A549 (cell line): Measurements from ENCODE around the gene TMEM151A. TPM values are rescaled to one million over a fixed set of nuclear protein-coding genes. Genes with fewer than 3 reads are reported as not detected.

Source experiments
- ATAC-seq, 2 experiments: fragments of 200-7000 bp in 1 of 2; fragments of >200 bp in 1 of 2; cut with Nextera tagmentation in 1 of 2; cut with Tn5 transposase in 1 of 2; 3 replicates each; pipeline versions ENCODE4 v1.8.0 to v1.9.1; 2018 to 2020; ENCODE audit warnings: mild to moderate bottlenecking in 1 of 2, moderate library complexity in 1 of 2
- CTCF ChIA-PET: fragments of 300-600 bp; sonication (Branson Sonifier 250); formaldehyde crosslinking; extraction: SDS; loops from one replicate; lab custom pipeline; 2021; ENCODE audit warnings: antibody characterized with exemption, inconsistent platforms; lab: Yijun Ruan, JAX
- POLR2A ChIA-PET: fragments of 350-600 bp; formaldehyde crosslinking; extraction: SDS; loops from one replicate; lab custom pipeline; 2021; ENCODE audit warnings: antibody characterized with exemption, inconsistent platforms; lab: Yijun Ruan, JAX
- DNase-seq, 2 experiments: peaks; one replicate each; pipeline versions ENCODE4 v3.0.0 to v3.0.0-alpha.2; 2011 to 2016; ENCODE audit warnings: low read depth in 1 of 2, low spot score in 1 of 2
- FAIRE-seq: peaks from 2 replicates; lab custom pipeline; 2011; peaks lifted over from hg19 to GRCh38; lab: Jason Lieb, UNC
- H3K27ac ChIP-seq, 2 experiments: fragments of >200 bp; sonication (Bioruptor Twin); formaldehyde crosslinking; 3 replicates each; pipeline ENCODE4 v1.5.1; 2016 to 2017
- H3K4me1 ChIP-seq: fragments of >200 bp; sonication (Bioruptor Twin); formaldehyde crosslinking; 3 replicates; pipeline ENCODE4 v1.6.1; 2016
- H3K4me2 ChIP-seq: fragments of >200 bp; sonication (Bioruptor Twin); formaldehyde crosslinking; 3 replicates; pipeline ENCODE4 v1.6.1; 2016
- H3K4me3 ChIP-seq: fragments of >200 bp; sonication (Bioruptor Twin); formaldehyde crosslinking; 3 replicates; pipeline ENCODE4 v1.5.1; 2016
- H3K9me3 ChIP-seq: fragments of >200 bp; sonication (Bioruptor Twin); formaldehyde crosslinking; 3 replicates; pipeline ENCODE4 v1.6.1; 2016
- BHLHE40 ChIP-seq: IDR thresholded peaks from 2 replicates; pipeline ENCODE4 v1.6.1; 2012; ENCODE audit warnings: low read depth, low read length, inconsistent platforms
- CEBPB ChIP-seq, 2 experiments: fragments of >200 bp in 1 of 2; sonication (Bioruptor Twin) in 1 of 2; formaldehyde crosslinking in 1 of 2; IDR thresholded peaks; 2 replicates each; pipeline ENCODE4 v1.6.1; 2012 to 2016
- CHD4 ChIP-seq: fragments of 200-600 bp; sonication (generic); IDR thresholded peaks from 2 replicates; pipeline ENCODE4 v1.6.1; 2016; ENCODE audit warnings: antibody characterized with exemption, mild to moderate bottlenecking, borderline replicate concordance
- EP300 ChIP-seq, 2 experiments: fragments of >200 bp; sonication (Bioruptor Twin); formaldehyde crosslinking; IDR thresholded peaks; 2 replicates in 1 of 2; 3 replicates in 1 of 2; pipeline ENCODE4 v1.6.1; 2016 to 2017
- FOSB ChIP-seq: fragments of 250-450 bp; sonication (Bioruptor Pico); IDR thresholded peaks from 2 replicates; pipeline ENCODE4 v1.5.0; 2020; ENCODE audit warnings: mild to moderate bottlenecking, moderate library complexity
- HOXA7 ChIP-seq: fragments of 250-450 bp; sonication (Bioruptor Pico); IDR thresholded peaks from 2 replicates; pipeline ENCODE4 v1.5.0; 2020; ENCODE audit warnings: mild to moderate bottlenecking, moderate library complexity
- HOXB5 ChIP-seq: fragments of 250-450 bp; sonication (Bioruptor Pico); IDR thresholded peaks from 2 replicates; pipeline ENCODE4 v1.5.0; 2020; ENCODE audit warnings: mild to moderate bottlenecking, moderate library complexity
- JUNB ChIP-seq: fragments of >200 bp; sonication (Bioruptor Twin); formaldehyde crosslinking; IDR thresholded peaks from 2 replicates; pipeline ENCODE4 v1.6.1; 2016
- MAFK ChIP-seq: fragments of 450-650 bp; IDR thresholded peaks from 2 replicates; pipeline ENCODE4 v1.6.1; 2014; ENCODE audit not compliant: partially characterized antibody
- MAZ ChIP-seq: fragments of 150-350 bp; IDR thresholded peaks from 2 replicates; pipeline ENCODE4 v1.6.1; 2014; ENCODE audit warnings: antibody characterized with exemption, low read depth, low read length, borderline replicate concordance
- RFX5 ChIP-seq: fragments of 450-650 bp; IDR thresholded peaks from 2 replicates; pipeline ENCODE4 v1.7.1; 2014; ENCODE audit warnings: antibody characterized with exemption, mild to moderate bottlenecking, moderate library complexity
- RNF2 ChIP-seq: fragments of 200-600 bp; sonication (generic); IDR thresholded peaks from 2 replicates; pipeline ENCODE4 v1.6.1; 2016; ENCODE audit warnings: low read depth, mild to moderate bottlenecking, antibody characterized with exemption, moderate library complexity, borderline replicate concordance
- SMC3 ChIP-seq: fragments of >200 bp; sonication (Bioruptor Twin); formaldehyde crosslinking; IDR thresholded peaks from 3 replicates; pipeline ENCODE4 v1.6.1; 2018; ENCODE audit warnings: inconsistent platforms
- SREBF2 ChIP-seq: fragments of 450-650 bp; IDR thresholded peaks from 2 replicates; pipeline ENCODE4 v1.6.1; 2014; ENCODE audit warnings: mild to moderate bottlenecking, moderate library complexity
- TFCP2L1 ChIP-seq: fragments of 250-450 bp; sonication (Bioruptor Pico); IDR thresholded peaks from 2 replicates; pipeline ENCODE4 v1.5.0; 2021; ENCODE audit warnings: mild to moderate bottlenecking
- TP53 ChIP-seq: fragments of 250-450 bp; sonication (Bioruptor Pico); IDR thresholded peaks from 2 replicates; pipeline ENCODE4 v1.5.0; 2021; ENCODE audit warnings: mild to moderate bottlenecking, moderate library complexity
- ZFP36 ChIP-seq: fragments of 450-650 bp; IDR thresholded peaks from 2 replicates; pipeline ENCODE4 v1.6.1; 2014; ENCODE audit warnings: borderline replicate concordance; ENCODE audit not compliant: partially characterized antibody
- WGBS: methylation state at CpG from one replicate; pipeline ENCODE4 v1.1.6; 2017; ENCODE audit errors: missing lambda C conversion rate; 5-methylcytosine and 5-hydroxymethylcytosine counted together
- polyA plus RNA-seq, 4 experiments: library from polyadenylated mRNA; depleted of rRNA in 3 of 4; stranded (reverse); fragments of >200 nt; fragmentation: RNase III in 1 of 4; extraction: RNeasy Plus Mini Kit Qiagen cat#74134 plus additional on column Dnase treatment in 1 of 4; gene quantifications; 2 replicates in 3 of 4; 3 replicates in 1 of 4; pipeline ENCODE4 v1.2.3, GENCODE V29; 2011 to 2017
- TF ChIP-seq, protein P1 (sequence below): fragments of >200 bp; sonication (Bioruptor Twin); formaldehyde crosslinking; IDR thresholded peaks from 3 replicates; pipeline ENCODE4 v1.6.1; 2016
- TF ChIP-seq, protein P2 (sequence below): fragments of >200 bp; sonication (Bioruptor Twin); formaldehyde crosslinking; IDR thresholded peaks from 3 replicates; pipeline ENCODE4 v1.5.1; 2016
- TF ChIP-seq, protein P3 (sequence below): fragments of 250-450 bp; sonication (Bioruptor Pico); IDR thresholded peaks from 2 replicates; pipeline ENCODE4 v1.5.0; 2020; ENCODE audit warnings: low read depth, mild to moderate bottlenecking, moderate library complexity
- TF ChIP-seq, protein P4 (sequence below): IDR thresholded peaks from 2 replicates; pipeline ENCODE4 v1.6.1; 2012

TMEM151A gene
- polyA plus RNA-seq, 2 of the 4 experiments (the other 2 are of a cell fraction): 0.44 to 1.8 TPM

DNA sequence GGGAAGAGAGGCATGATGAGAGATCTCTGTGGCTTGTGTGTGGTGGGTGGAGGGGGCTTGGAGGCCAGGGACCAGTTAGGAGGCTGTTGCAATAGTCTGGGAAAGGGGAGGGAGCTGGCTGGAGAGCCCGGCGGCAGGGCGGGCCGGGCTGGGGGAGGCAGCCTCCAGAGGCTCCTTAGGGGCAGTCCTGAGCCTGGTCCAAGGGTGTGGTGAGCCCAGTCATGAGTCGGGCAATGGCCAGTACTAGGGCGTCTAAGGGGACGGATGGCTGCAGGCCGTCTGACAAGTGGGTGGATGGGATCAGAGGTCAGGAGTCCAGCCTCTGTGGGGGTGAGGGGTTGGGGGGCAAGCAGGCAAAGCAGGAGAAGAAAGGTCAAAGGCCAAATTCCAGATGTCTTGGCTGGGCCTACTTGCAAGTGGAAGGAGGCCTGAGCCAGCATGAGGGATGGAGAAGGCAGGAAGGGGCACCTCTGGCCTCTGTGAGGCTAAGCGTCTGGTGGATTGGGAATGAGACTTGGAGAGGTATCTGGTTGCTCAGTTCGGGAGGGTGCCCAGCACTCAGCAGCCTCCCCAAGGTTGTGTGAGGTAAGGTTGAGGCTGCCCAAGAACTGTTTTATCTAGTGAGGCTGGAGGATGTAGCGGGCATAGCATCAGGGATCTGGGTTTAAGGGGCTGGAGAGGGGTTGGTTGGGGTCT lies 31.2 kb downstream of the TMEM151A start:
- TF ChIP-seq CEBPB (IDR thresholded peaks at IDR 0.05) (no peak), SREBF2 (no peak), TFCP2L1 (CRISPR knock-in tag) (no peak), MAFK (no peak), MAZ (no peak), ZFP36 (no peak), TP53 (CRISPR knock-in tag) (no peak), RNF2 (no peak), JUNB (no peak)
- TF ChIP-seq, protein P1, sequence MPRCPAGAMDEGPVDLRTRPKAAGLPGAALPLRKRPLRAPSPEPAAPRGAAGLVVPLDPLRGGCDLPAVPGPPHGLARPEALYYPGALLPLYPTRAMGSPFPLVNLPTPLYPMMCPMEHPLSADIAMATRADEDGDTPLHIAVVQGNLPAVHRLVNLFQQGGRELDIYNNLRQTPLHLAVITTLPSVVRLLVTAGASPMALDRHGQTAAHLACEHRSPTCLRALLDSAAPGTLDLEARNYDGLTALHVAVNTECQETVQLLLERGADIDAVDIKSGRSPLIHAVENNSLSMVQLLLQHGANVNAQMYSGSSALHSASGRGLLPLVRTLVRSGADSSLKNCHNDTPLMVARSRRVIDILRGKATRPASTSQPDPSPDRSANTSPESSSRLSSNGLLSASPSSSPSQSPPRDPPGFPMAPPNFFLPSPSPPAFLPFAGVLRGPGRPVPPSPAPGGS: no peak
- TF ChIP-seq, protein P2, sequence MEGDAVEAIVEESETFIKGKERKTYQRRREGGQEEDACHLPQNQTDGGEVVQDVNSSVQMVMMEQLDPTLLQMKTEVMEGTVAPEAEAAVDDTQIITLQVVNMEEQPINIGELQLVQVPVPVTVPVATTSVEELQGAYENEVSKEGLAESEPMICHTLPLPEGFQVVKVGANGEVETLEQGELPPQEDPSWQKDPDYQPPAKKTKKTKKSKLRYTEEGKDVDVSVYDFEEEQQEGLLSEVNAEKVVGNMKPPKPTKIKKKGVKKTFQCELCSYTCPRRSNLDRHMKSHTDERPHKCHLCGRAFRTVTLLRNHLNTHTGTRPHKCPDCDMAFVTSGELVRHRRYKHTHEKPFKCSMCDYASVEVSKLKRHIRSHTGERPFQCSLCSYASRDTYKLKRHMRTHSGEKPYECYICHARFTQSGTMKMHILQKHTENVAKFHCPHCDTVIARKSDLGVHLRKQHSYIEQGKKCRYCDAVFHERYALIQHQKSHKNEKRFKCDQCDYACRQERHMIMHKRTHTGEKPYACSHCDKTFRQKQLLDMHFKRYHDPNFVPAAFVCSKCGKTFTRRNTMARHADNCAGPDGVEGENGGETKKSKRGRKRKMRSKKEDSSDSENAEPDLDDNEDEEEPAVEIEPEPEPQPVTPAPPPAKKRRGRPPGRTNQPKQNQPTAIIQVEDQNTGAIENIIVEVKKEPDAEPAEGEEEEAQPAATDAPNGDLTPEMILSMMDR: no peak
- TF ChIP-seq, protein P3, sequence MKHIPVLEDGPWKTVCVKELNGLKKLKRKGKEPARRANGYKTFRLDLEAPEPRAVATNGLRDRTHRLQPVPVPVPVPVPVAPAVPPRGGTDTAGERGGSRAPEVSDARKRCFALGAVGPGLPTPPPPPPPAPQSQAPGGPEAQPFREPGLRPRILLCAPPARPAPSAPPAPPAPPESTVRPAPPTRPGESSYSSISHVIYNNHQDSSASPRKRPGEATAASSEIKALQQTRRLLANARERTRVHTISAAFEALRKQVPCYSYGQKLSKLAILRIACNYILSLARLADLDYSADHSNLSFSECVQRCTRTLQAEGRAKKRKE (CRISPR knock-in tag): no peak
- TF ChIP-seq, all 56 proteins: peak for 0
- no peak for ATAC-seq
- WGBS: 89% methylated on average over 8 of the region's 11 CpGs
- ChIA-PET CTCF (interaction anchor here (1.4 to 2.0 kb wide), 3 partner anchors 10 to 66 kb away, joined by 4 to 12 read pairs (median 6); no protein-coding TSS in a partner anchor), POLR2A (no interaction called here)
- Histone ChIP-seq H3K9me3 (no peaks in the 10 kb centered on the region), H3K4me2 (no peak overlapping the region), H3K4me3 (no peak overlapping the region), H3K27ac (no peak overlapping the region), H3K4me1 (peaks cover 40% of the 10 kb centered on the region)
- FAIRE-seq: no peak
- no peak for DNase-seq

DNA sequence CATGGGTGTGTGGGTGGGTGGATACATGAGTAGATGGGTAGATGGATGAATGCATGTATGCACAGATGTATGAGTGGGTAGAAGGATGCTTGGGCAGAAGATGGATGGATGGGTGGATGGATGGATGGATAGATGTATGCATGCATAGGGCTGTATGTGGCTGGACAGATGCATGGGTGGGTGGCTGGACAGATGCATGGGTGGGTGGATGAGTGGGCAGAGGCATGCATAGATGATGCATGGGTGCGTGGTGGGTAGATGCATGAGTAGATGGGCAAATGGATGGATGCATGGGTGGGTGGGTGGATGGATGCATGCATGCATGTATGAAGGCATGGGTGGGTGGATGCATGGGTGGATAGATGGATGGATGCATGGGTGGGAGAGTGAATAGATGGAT lies 32.0 kb downstream of the TMEM151A start:
- Histone ChIP-seq H3K27ac (no peak overlapping the region), H3K4me2 (no peak overlapping the region), H3K4me1 (peaks cover 38% of the 10 kb centered on the region), H3K9me3 (no peaks in the 10 kb centered on the region), H3K4me3 (no peak overlapping the region)
- TF ChIP-seq RFX5 (no peak), FOSB (CRISPR knock-in tag) (no peak), TFCP2L1 (CRISPR knock-in tag) (no peak), HOXB5 (CRISPR knock-in tag) (no peak), HOXA7 (no peak), CHD4 (no peak), SMC3 (no peak), EP300 (IDR thresholded peaks at IDR 0.05) (no peak), RNF2 (no peak), BHLHE40 (no peak)
- TF ChIP-seq, protein P4, sequence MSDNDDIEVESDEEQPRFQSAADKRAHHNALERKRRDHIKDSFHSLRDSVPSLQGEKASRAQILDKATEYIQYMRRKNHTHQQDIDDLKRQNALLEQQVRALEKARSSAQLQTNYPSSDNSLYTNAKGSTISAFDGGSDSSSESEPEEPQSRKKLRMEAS: no peak
- WGBS: 94% methylated on average over 1 of the region's 1 CpG
- ChIA-PET POLR2A (no interaction called here), CTCF (interaction anchor here (1.7 to 2.1 kb wide), 2 partner anchors 13 to 41 kb away, joined by 6 to 22 read pairs; no protein-coding TSS in a partner anchor)
- ATAC-seq: no peak
- no peak for FAIRE-seq
- DNase-seq: no peak
